ENCODE measurements around the gene ACSF2. TPM values are rescaled to one million over a fixed set of nuclear protein-coding genes. Genes with fewer than 3 reads are reported as not detected.

ACSF2 gene
- total RNA-seq, 1 experiment from 2014 or later = 11.2 TPM

- in situ Hi-C loops (cut with HindIII; ENCODE audit: low pct_unique_long_range_greater_than_20kb, low sequenced_read_pairs) = no loop called here
- no peak for DNase-seq (ENCODE audit: low read depth, low spot score)
Measured at GRCh38 chr17:50480142-50480764, 54.2 kb downstream of the ACSF2 start.

- in situ Hi-C loops (cut with HindIII; ENCODE audit: low pct_unique_long_range_greater_than_20kb, low sequenced_read_pairs) = no loop called here
Measured at GRCh38 chr17:50480854-50481490, 55.0 kb downstream of the ACSF2 start.

GRCh38 chr17:50481648-50482047 lies 55.6 kb downstream of the ACSF2 start:
- in situ Hi-C loops (cut with HindIII; ENCODE audit: low pct_unique_long_range_greater_than_20kb, low sequenced_read_pairs) = no loop called here
- DNase-seq (ENCODE audit: low read depth, low spot score) = no peak

More at GRCh38 chr17:50480854-50481490, 55.0 kb downstream of the ACSF2 start:
- no peak for DNase-seq (ENCODE audit: low read depth, low spot score)

- DNase-seq (ENCODE audit: low read depth, low spot score) = no peak
- in situ Hi-C loops (cut with HindIII; ENCODE audit: low pct_unique_long_range_greater_than_20kb, low sequenced_read_pairs) = no loop called here
Measured at GRCh38 chr17:50482110-50482509, 56.1 kb downstream of the ACSF2 start.

GRCh38 chr17:50482516-50482915 lies 56.5 kb downstream of the ACSF2 start:
- in situ Hi-C loops (cut with HindIII; ENCODE audit: low pct_unique_long_range_greater_than_20kb, low sequenced_read_pairs) = no loop called here
- peak; percentile 96 for DNase-seq (ENCODE audit: low read depth, low spot score)

GRCh38 chr17:50483266-50483665 lies 57.2 kb downstream of the ACSF2 start:
- DNase-seq (ENCODE audit: low read depth, low spot score) = no peak
- in situ Hi-C loops (cut with HindIII; ENCODE audit: low pct_unique_long_range_greater_than_20kb, low sequenced_read_pairs) = no loop called here

- no peak for DNase-seq (ENCODE audit: low read depth, low spot score)
- in situ Hi-C loops (cut with HindIII; ENCODE audit: low pct_unique_long_range_greater_than_20kb, low sequenced_read_pairs) = no loop called here
Measured at GRCh38 chr17:50484386-50485155, 58.6 kb downstream of the ACSF2 start.

GRCh38 chr17:50487213-50488096 lies 61.4 kb downstream of the ACSF2 start:
- in situ Hi-C loops (cut with HindIII; ENCODE audit: low pct_unique_long_range_greater_than_20kb, low sequenced_read_pairs) = no loop called here
- DNase-seq (ENCODE audit: low read depth, low spot score) = no peak

GRCh38 chr17:50488880-50489279 lies 62.9 kb downstream of the ACSF2 start:
- DNase-seq (ENCODE audit: low read depth, low spot score) = no peak
- in situ Hi-C loops (cut with HindIII; ENCODE audit: low pct_unique_long_range_greater_than_20kb, low sequenced_read_pairs) = no loop called here

- no peak for DNase-seq (ENCODE audit: low read depth, low spot score)
- in situ Hi-C loops (cut with HindIII; ENCODE audit: low pct_unique_long_range_greater_than_20kb, low sequenced_read_pairs) = no loop called here
Measured at GRCh38 chr17:50491505-50491904, 65.5 kb downstream of the ACSF2 start.

- in situ Hi-C loops (cut with HindIII; ENCODE audit: low pct_unique_long_range_greater_than_20kb, low sequenced_read_pairs) = no loop called here
- DNase-seq (ENCODE audit: low read depth, low spot score) = no peak
Measured at GRCh38 chr17:50492214-50492613, 66.2 kb downstream of the ACSF2 start.

GRCh38 chr17:50493744-50494143 lies 67.7 kb downstream of the ACSF2 start:
- in situ Hi-C loops (cut with HindIII; ENCODE audit: low pct_unique_long_range_greater_than_20kb, low sequenced_read_pairs) = no loop called here
- no peak for DNase-seq (ENCODE audit: low read depth, low spot score)

GRCh38 chr17:50495217-50495823 lies 69.3 kb downstream of the ACSF2 start:
- in situ Hi-C loops (cut with HindIII; ENCODE audit: low pct_unique_long_range_greater_than_20kb, low sequenced_read_pairs) = no loop called here
- no peak for DNase-seq (ENCODE audit: low read depth, low spot score)

GRCh38 chr17:50495918-50496317 lies 69.9 kb downstream of the ACSF2 start:
- in situ Hi-C loops (cut with HindIII; ENCODE audit: low pct_unique_long_range_greater_than_20kb, low sequenced_read_pairs) = no loop called here
- DNase-seq (ENCODE audit: low read depth, low spot score) = no peak

- DNase-seq (ENCODE audit: low read depth, low spot score) = no peak
- in situ Hi-C loops (cut with HindIII; ENCODE audit: low pct_unique_long_range_greater_than_20kb, low sequenced_read_pairs) = no loop called here
Measured at GRCh38 chr17:50498021-50498874, 72.2 kb downstream of the ACSF2 start.

GRCh38 chr17:50499270-50499669 lies 73.3 kb downstream of the ACSF2 start:
- in situ Hi-C loops (cut with HindIII; ENCODE audit: low pct_unique_long_range_greater_than_20kb, low sequenced_read_pairs) = no loop called here
- DNase-seq (ENCODE audit: low read depth, low spot score) = no peak

GRCh38 chr17:50499721-50500120 lies 73.7 kb downstream of the ACSF2 start:
- no peak for DNase-seq (ENCODE audit: low read depth, low spot score)
- in situ Hi-C loops (cut with HindIII; ENCODE audit: low pct_unique_long_range_greater_than_20kb, low sequenced_read_pairs) = no loop called here

Data from SK-MEL-5 (cell line).